Measurements from ENCODE around the gene CDC20B.

DNA sequence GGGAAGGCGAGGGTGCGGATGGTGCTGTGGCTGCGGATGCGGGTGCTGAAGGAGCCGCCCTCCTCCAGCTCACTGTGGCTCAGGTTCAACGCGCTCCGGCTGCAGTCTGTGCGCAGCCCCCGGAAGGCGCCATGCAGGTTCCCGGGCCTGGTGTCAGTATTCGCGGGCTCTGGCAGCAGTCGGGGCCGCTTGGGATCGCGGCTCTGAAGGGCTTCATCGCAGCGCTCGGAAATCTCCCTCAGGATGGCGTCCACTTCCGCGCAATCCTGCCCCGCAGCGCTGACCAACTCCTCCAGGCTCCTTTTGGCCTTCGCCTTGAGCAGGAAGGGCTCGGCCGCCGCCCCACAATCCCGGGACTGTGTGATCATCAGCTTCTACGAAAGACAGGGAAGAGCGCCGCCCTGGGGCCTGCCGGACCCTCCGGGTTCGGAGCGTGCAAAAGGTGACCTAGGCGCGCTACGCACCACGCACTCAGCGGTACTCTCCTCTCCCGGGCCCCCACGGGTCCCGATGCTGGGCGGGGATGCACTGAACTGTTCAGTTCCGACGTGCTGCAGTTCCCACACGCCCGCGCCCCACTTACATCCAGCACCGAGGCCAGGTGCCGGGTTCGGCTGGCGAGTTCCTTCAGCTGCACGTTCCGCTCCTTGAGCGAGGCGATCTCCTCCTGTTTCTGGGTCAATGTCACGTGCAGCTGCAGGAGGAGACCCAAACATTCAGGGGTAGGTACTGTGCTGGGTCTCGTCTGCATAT is 47.6 kb upstream of the CDC20B start:
- TF ChIP-seq, protein P1, sequence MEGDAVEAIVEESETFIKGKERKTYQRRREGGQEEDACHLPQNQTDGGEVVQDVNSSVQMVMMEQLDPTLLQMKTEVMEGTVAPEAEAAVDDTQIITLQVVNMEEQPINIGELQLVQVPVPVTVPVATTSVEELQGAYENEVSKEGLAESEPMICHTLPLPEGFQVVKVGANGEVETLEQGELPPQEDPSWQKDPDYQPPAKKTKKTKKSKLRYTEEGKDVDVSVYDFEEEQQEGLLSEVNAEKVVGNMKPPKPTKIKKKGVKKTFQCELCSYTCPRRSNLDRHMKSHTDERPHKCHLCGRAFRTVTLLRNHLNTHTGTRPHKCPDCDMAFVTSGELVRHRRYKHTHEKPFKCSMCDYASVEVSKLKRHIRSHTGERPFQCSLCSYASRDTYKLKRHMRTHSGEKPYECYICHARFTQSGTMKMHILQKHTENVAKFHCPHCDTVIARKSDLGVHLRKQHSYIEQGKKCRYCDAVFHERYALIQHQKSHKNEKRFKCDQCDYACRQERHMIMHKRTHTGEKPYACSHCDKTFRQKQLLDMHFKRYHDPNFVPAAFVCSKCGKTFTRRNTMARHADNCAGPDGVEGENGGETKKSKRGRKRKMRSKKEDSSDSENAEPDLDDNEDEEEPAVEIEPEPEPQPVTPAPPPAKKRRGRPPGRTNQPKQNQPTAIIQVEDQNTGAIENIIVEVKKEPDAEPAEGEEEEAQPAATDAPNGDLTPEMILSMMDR (IDR thresholded peaks at IDR 0.05; ENCODE audit: low read depth, low read length, missing input control), result no peak
- TF ChIP-seq TAF1 (conservative IDR thresholded peaks at IDR 0.05) (no peak), JUND (IDR thresholded peaks at IDR 0.05) (no peak), RAD21 (IDR thresholded peaks at IDR 0.05) (no peak), GABPA (IDR thresholded peaks at IDR 0.05 in 1 of 2, conservative IDR thresholded peaks at IDR 0.05 in 1 of 2) (no peak), RXRA (IDR thresholded peaks at IDR 0.05) (no peak), REST (IDR thresholded peaks at IDR 0.05) (no peak), HNF4A (conservative IDR thresholded peaks at IDR 0.05) (no peak)
- TF ChIP-seq, protein P2, sequence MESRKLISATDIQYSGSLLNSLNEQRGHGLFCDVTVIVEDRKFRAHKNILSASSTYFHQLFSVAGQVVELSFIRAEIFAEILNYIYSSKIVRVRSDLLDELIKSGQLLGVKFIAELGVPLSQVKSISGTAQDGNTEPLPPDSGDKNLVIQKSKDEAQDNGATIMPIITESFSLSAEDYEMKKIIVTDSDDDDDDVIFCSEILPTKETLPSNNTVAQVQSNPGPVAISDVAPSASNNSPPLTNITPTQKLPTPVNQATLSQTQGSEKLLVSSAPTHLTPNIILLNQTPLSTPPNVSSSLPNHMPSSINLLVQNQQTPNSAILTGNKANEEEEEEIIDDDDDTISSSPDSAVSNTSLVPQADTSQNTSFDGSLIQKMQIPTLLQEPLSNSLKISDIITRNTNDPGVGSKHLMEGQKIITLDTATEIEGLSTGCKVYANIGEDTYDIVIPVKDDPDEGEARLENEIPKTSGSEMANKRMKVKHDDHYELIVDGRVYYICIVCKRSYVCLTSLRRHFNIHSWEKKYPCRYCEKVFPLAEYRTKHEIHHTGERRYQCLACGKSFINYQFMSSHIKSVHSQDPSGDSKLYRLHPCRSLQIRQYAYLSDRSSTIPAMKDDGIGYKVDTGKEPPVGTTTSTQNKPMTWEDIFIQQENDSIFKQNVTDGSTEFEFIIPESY (IDR thresholded peaks at IDR 0.05), result no peak

Measured in liver (tissue), 3 donors.